H9 (cell line): ENCODE measurements around the gene NR5A1. TPM values are rescaled to one million over a fixed set of nuclear protein-coding genes. Genes with fewer than 3 reads are reported as not detected.
A peak's percentile ranks its signal among the peaks of the same experiment; 100 is the strongest.

Source experiments
- DNase-seq: peaks from one replicate; pipeline ENCODE4 v3.0.0-alpha.2; 2017
- H2AFZ ChIP-seq: one replicate; pipeline ENCODE4 v1.6.1; 2013; ENCODE audit warnings: mild to moderate bottlenecking, low read length, control low read depth, moderate library complexity
- H2AK5ac ChIP-seq: 2 replicates; pipeline ENCODE4 v1.6.1; 2013; ENCODE audit warnings: low read length, control low read depth, mixed read lengths; ENCODE audit not compliant: insufficient read length
- H2BK120ac ChIP-seq: one replicate; pipeline ENCODE4 v1.6.1; 2013; ENCODE audit warnings: low read depth, mild to moderate bottlenecking, low read length, control low read depth, inconsistent platforms; ENCODE audit not compliant: poor library complexity, severe bottlenecking
- H2BK12ac ChIP-seq: 2 replicates; pipeline ENCODE4 v1.6.1; 2013; ENCODE audit warnings: low read length, control low read depth, mixed read lengths, low read depth; ENCODE audit not compliant: insufficient read length
- H2BK15ac ChIP-seq: 2 replicates; pipeline ENCODE4 v1.6.1; 2013; ENCODE audit warnings: low read depth, low read length, control low read depth
- H2BK20ac ChIP-seq: one replicate; pipeline ENCODE4 v1.6.1; 2013; ENCODE audit warnings: low read depth, mild to moderate bottlenecking, low read length, control low read depth, inconsistent platforms; ENCODE audit not compliant: poor library complexity, severe bottlenecking
- H2BK5ac ChIP-seq: 2 replicates; pipeline ENCODE4 v1.6.1; 2013; ENCODE audit warnings: low read length, control low read depth, mixed read lengths; ENCODE audit not compliant: insufficient read length
- H3K14ac ChIP-seq: 2 replicates; pipeline ENCODE4 v1.6.1; 2013; ENCODE audit warnings: low read length, control low read depth; ENCODE audit not compliant: insufficient read depth
- H3K18ac ChIP-seq: 2 replicates; pipeline ENCODE4 v1.6.1; 2013; ENCODE audit warnings: low read depth, mild to moderate bottlenecking, mixed read lengths, low read length, control low read depth; ENCODE audit not compliant: insufficient read length
- H3K23ac ChIP-seq: 2 replicates; pipeline ENCODE4 v1.6.1; 2013; ENCODE audit warnings: low read length, control low read depth, mixed read lengths, low read depth; ENCODE audit not compliant: insufficient read length
- H3K23me2 ChIP-seq: 2 replicates; pipeline ENCODE4 v1.6.1; 2013; ENCODE audit warnings: low read depth, mild to moderate bottlenecking, mixed read lengths, low read length, control low read depth; ENCODE audit not compliant: insufficient read length, poor library complexity, severe bottlenecking
- H3K27ac ChIP-seq: 2 replicates; pipeline ENCODE4 v1.5.1; 2013; ENCODE audit warnings: low read length, control low read depth, mixed read lengths, low read depth; ENCODE audit not compliant: insufficient read length
- H3K27me3 ChIP-seq: 2 replicates; pipeline ENCODE4 v1.6.1; 2013; ENCODE audit warnings: low read length, control low read depth, inconsistent platforms; ENCODE audit not compliant: insufficient read depth
- H3K4ac ChIP-seq: 2 replicates; pipeline ENCODE4 v1.6.1; 2013; ENCODE audit warnings: low read depth, mild to moderate bottlenecking, control low read depth, inconsistent platforms, low read length, moderate library complexity
- H3K4me1 ChIP-seq: 2 replicates; pipeline ENCODE4 v1.6.1; 2013; ENCODE audit warnings: low read length, control low read depth, inconsistent platforms; ENCODE audit not compliant: insufficient read depth
- H3K4me2 ChIP-seq: 2 replicates; pipeline ENCODE4 v1.6.1; 2013; ENCODE audit warnings: low read length, control low read depth, mixed read lengths; ENCODE audit not compliant: insufficient read length, insufficient read depth
- H3K56ac ChIP-seq: 2 replicates; pipeline ENCODE4 v1.6.1; 2013; ENCODE audit warnings: low read depth, mild to moderate bottlenecking, mixed read lengths, low read length, control low read depth; ENCODE audit not compliant: insufficient read length
- H3K79me1 ChIP-seq: 2 replicates; pipeline ENCODE4 v1.6.1; 2013; ENCODE audit warnings: low read depth, mild to moderate bottlenecking, moderate library complexity, low read length, control low read depth, inconsistent platforms; ENCODE audit not compliant: insufficient read depth, poor library complexity, severe bottlenecking
- H3K79me2 ChIP-seq: 2 replicates; pipeline ENCODE4 v1.6.1; 2013; ENCODE audit warnings: low read length, control low read depth, inconsistent platforms; ENCODE audit not compliant: insufficient read depth
- H3K9ac ChIP-seq: 2 replicates; pipeline ENCODE4 v1.6.1; 2013; ENCODE audit warnings: low read length, control low read depth, mixed read lengths; ENCODE audit not compliant: insufficient read length; ENCODE audit errors: extremely low read depth
- H3K9me3 ChIP-seq: one replicate; pipeline ENCODE4 v1.6.1; 2013; ENCODE audit warnings: low read depth, low read length, inconsistent platforms; ENCODE audit not compliant: control insufficient read depth
- H3T11ph ChIP-seq: one replicate; pipeline ENCODE4 v1.6.1; 2013; ENCODE audit warnings: mild to moderate bottlenecking, low read length, control low read depth, inconsistent platforms
- H4K20me1 ChIP-seq: one replicate; pipeline ENCODE4 v1.6.1; 2013; ENCODE audit not compliant: control insufficient read depth, insufficient read length, insufficient read depth
- H4K5ac ChIP-seq: 2 replicates; pipeline ENCODE4 v1.6.1; 2013; ENCODE audit warnings: low read depth, mild to moderate bottlenecking, mixed read lengths, low read length, control low read depth; ENCODE audit not compliant: insufficient read length
- H4K8ac ChIP-seq: replicated peaks from 2 replicates; pipeline ENCODE4 v1.6.1; 2013; ENCODE audit warnings: low read length, control low read depth, mixed read lengths, low read depth; ENCODE audit not compliant: insufficient read length
- H4K91ac ChIP-seq: 2 replicates; pipeline ENCODE4 v1.6.1; 2013; ENCODE audit warnings: low read depth, mild to moderate bottlenecking, moderate library complexity, mixed read lengths, low read length, control low read depth; ENCODE audit not compliant: insufficient read length
- H3K27ac Mint-ChIP-seq, 3 experiments: 2 replicates in 2 of 3; 3 replicates in 1 of 3; pipeline ENCODE4 v1.8.0; 2020 to 2021; ENCODE audit warnings: mixed read lengths in 3 of 3, mild to moderate bottlenecking in 1 of 3, moderate library complexity in 1 of 3
- H3K27me3 Mint-ChIP-seq: 2 replicates; pipeline ENCODE4 v1.8.0; 2021; ENCODE audit warnings: low read depth, mild to moderate bottlenecking, moderate library complexity, mixed read lengths
- H3K36me3 Mint-ChIP-seq, 3 experiments: 2 replicates in 2 of 3; 3 replicates in 1 of 3; pipeline ENCODE4 v1.8.0; 2020 to 2021; ENCODE audit warnings: low read depth in 3 of 3, mixed read lengths in 3 of 3; ENCODE audit not compliant: insufficient read depth in 1 of 3
- H3K4me1 Mint-ChIP-seq, 2 experiments: 2 replicates each; pipeline ENCODE4 v1.8.0; 2020; ENCODE audit warnings: mixed read lengths in 2 of 2
- H3K4me3 Mint-ChIP-seq, 2 experiments: 2 replicates in 1 of 2; 3 replicates in 1 of 2; pipeline ENCODE4 v1.8.0; 2020 to 2021; ENCODE audit warnings: mild to moderate bottlenecking in 2 of 2, mixed read lengths in 2 of 2, moderate library complexity in 1 of 2
- H3K9me3 Mint-ChIP-seq, 2 experiments: 2 replicates in 1 of 2; 3 replicates in 1 of 2; pipeline ENCODE4 v1.8.0; 2020; ENCODE audit warnings: mild to moderate bottlenecking in 2 of 2, mixed read lengths in 2 of 2, moderate library complexity in 1 of 2
- WGBS: extraction: QIAGEN DNeasy Blood & Tissue Kit; methylation state at CpG from one replicate; pipeline ENCODE4 v1.1.7; 2013; ENCODE audit warnings: missing lambda C conversion rate, low lambda C conversion rate, mixed read lengths; ENCODE audit not compliant: insufficient read length; ENCODE audit errors: extremely low coverage; 5-methylcytosine and 5-hydroxymethylcytosine counted together
- total RNA-seq: library from RNA; stranded (reverse); gene quantifications from 2 replicates; pipeline ENCODE4 v1.2.1, GENCODE V29; 2021
- TF ChIP-seq, protein P1 (sequence below): fragments of 200-600 bp; sonication (generic); conservative IDR thresholded peaks from 3 replicates; pipeline ENCODE4 v1.8.0; 2021; ENCODE audit warnings: antibody characterized with exemption, mild to moderate bottlenecking

NR5A1 gene
- total RNA-seq, 1 experiment from 2014 or later, result 0.37 TPM

GRCh38 chr9:124477648-124478285 lies 29.4 kb downstream of the NR5A1 start:
- H3K23ac ChIP-seq, result no peak overlapping the region
- peak overlapping the region; percentile 40 to 72 for H3K4me3 Mint-ChIP-seq
- WGBS, result no CpG with 5 or more reads among the region's 53 CpGs
- no peak overlapping the region for H4K5ac ChIP-seq
- peaks cover under 1% of the 10 kb centered on the region for H4K20me1 ChIP-seq
- H3K14ac ChIP-seq, result peak overlapping the region; percentile 58; the same call in 1 of the 2 replicates
- no peak overlapping the region for H3K18ac ChIP-seq
- no peaks in the 10 kb centered on the region for H3K9me3 ChIP-seq
- no peak overlapping the region for H2BK15ac ChIP-seq
- no peak overlapping the region for H4K91ac ChIP-seq
- no peak overlapping the region for H3K56ac ChIP-seq
- H4K8ac ChIP-seq, result no peak overlapping the region
- H2BK5ac ChIP-seq, result no peak overlapping the region
- H3K9ac ChIP-seq, result no peak overlapping the region
- peaks cover 65% of the 10 kb centered on the region for H3K27me3 Mint-ChIP-seq
- no peak overlapping the region for H3K4ac ChIP-seq
- H2AFZ ChIP-seq, result no peak overlapping the region
- peak; percentile 61 for DNase-seq
- H3K4me2 ChIP-seq, result peak overlapping the region; percentile 50
- H3K4me1 ChIP-seq, result no peaks in the 10 kb centered on the region
- H3K27ac ChIP-seq, result no peak overlapping the region
- no peaks in the 10 kb centered on the region for H3K79me1 ChIP-seq
- no peak overlapping the region for H3K27ac Mint-ChIP-seq
- H2BK12ac ChIP-seq, result no peak overlapping the region
- no peak overlapping the region for H2BK20ac ChIP-seq
- no peak overlapping the region for H2AK5ac ChIP-seq
- H3K23me2 ChIP-seq, result peaks cover 4% of the 10 kb centered on the region
- H3K27me3 ChIP-seq, result peaks cover 3% of the 10 kb centered on the region; the same call in 1 of the 2 replicates
- TF ChIP-seq, protein P1, sequence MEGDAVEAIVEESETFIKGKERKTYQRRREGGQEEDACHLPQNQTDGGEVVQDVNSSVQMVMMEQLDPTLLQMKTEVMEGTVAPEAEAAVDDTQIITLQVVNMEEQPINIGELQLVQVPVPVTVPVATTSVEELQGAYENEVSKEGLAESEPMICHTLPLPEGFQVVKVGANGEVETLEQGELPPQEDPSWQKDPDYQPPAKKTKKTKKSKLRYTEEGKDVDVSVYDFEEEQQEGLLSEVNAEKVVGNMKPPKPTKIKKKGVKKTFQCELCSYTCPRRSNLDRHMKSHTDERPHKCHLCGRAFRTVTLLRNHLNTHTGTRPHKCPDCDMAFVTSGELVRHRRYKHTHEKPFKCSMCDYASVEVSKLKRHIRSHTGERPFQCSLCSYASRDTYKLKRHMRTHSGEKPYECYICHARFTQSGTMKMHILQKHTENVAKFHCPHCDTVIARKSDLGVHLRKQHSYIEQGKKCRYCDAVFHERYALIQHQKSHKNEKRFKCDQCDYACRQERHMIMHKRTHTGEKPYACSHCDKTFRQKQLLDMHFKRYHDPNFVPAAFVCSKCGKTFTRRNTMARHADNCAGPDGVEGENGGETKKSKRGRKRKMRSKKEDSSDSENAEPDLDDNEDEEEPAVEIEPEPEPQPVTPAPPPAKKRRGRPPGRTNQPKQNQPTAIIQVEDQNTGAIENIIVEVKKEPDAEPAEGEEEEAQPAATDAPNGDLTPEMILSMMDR, result 0 out of 3 replicates have a peak, but pooled peaks have one; percentile 9
- H3K36me3 Mint-ChIP-seq, result no peaks in the 10 kb centered on the region; a peak in 1 of 7 replicates
- no peaks in the 10 kb centered on the region for H3K79me2 ChIP-seq
- H3K9me3 Mint-ChIP-seq, result no peaks in the 10 kb centered on the region
- H2BK120ac ChIP-seq, result no peak overlapping the region
- peaks cover 17 to 44% of the 10 kb centered on the region in 2 experiments for H3K4me1 Mint-ChIP-seq
- H3T11ph ChIP-seq, result no peak overlapping the region
